Lung (tissue), 12 donors: ENCODE results near the gene NAIF1. TPM values are rescaled to one million over a fixed set of nuclear protein-coding genes. Genes with fewer than 3 reads are reported as not detected.

ENCODE experiments used
- ATAC-seq: fragments of 200-7000 bp; cut with Tn5 transposase; one replicate; pipeline ENCODE4 v1.9.1; 2020; ENCODE audit warnings: moderate number of reproducible peaks; ENCODE audit not compliant: insufficient read depth, low FRiP score
- DNase-seq, 3 donors: peaks; one replicate each; pipeline ENCODE4 v3.0.0-alpha.2; 2013 to 2017
- H3K27ac ChIP-seq, 2 donors: one replicate each; pipeline ENCODE4 v1.5.1; 2013; ENCODE audit warnings: mild to moderate bottlenecking in 2 of 2, moderate library complexity in 2 of 2, control low read depth in 1 of 2, inconsistent platforms in 1 of 2, low read depth in 1 of 2, low read length in 1 of 2
- H3K27me3 ChIP-seq, 3 donors: one replicate each; pipeline ENCODE4 v1.5.1; 2013; ENCODE audit warnings: low read length in 2 of 3; ENCODE audit not compliant: control insufficient read depth in 3 of 3, insufficient read depth in 3 of 3
- H3K36me3 ChIP-seq, 4 donors: one replicate each; pipeline ENCODE4 v1.5.1; 2013; ENCODE audit warnings: low read length in 4 of 4, mild to moderate bottlenecking in 1 of 4, moderate library complexity in 1 of 4; ENCODE audit not compliant: control insufficient read depth in 4 of 4, insufficient read depth in 4 of 4
- H3K4me1 ChIP-seq, 5 donors: one replicate each; pipeline ENCODE4 v1.5.1; 2013; ENCODE audit warnings: low read length in 5 of 5, mild to moderate bottlenecking in 2 of 5, moderate library complexity in 1 of 5; ENCODE audit not compliant: control insufficient read depth in 5 of 5, insufficient read depth in 5 of 5
- H3K4me3 ChIP-seq: one replicate; pipeline ENCODE4 v1.5.1; 2013; ENCODE audit warnings: mild to moderate bottlenecking, control low read depth, moderate library complexity
- H3K9ac ChIP-seq, 2 donors: one replicate each; pipeline ENCODE4 v1.5.1; 2013; ENCODE audit warnings: low read length in 2 of 2, control low read depth in 1 of 2; ENCODE audit not compliant: insufficient read depth in 1 of 2
- H3K9me3 ChIP-seq, 4 donors: one replicate each; pipeline ENCODE4 v1.5.1; 2013; ENCODE audit warnings: low read length in 3 of 4, mild to moderate bottlenecking in 1 of 4, moderate library complexity in 1 of 4; ENCODE audit not compliant: control insufficient read depth in 4 of 4, insufficient read depth in 3 of 4
- WGBS, 2 donors: extraction: QIAGEN DNeasy Blood & Tissue Kit; methylation state at CpG; one replicate each; pipeline ENCODE4 v1.1.7; 2013; 5-methylcytosine and 5-hydroxymethylcytosine counted together
- polyA plus RNA-seq, 2 donors: library from polyadenylated mRNA; stranded (reverse); fragments of 200-250 nt; gene quantifications; one replicate each; pipeline ENCODE4 v1.2.1, GENCODE V29; 2013
- total RNA-seq, 2 donors: library from RNA; depleted of rRNA in 1 of 2; stranded (reverse); fragments of >200 nt in 1 of 2; gene quantifications; one replicate each; pipeline ENCODE4 v1.2.1, GENCODE V29; 2014 to 2021
- TF ChIP-seq, protein P1 (sequence below): IDR thresholded peaks from 2 replicates; pipeline ENCODE4 v1.5.1; 2012; ENCODE audit warnings: mild to moderate bottlenecking; ENCODE audit errors: control extremely low read depth, extremely low read depth
- donor health status: control.
- donor health status: control.
- donor health status: Bipolar disorder and iron deficiency.
- donor health status: healthy.
- donor health status: DM: yes; HTN: yes; CAD: no.

NAIF1 gene
- total and polyA plus RNA-seq, 4 donors: 7.2 to 9.4 (median 8.8) TPM

DNA sequence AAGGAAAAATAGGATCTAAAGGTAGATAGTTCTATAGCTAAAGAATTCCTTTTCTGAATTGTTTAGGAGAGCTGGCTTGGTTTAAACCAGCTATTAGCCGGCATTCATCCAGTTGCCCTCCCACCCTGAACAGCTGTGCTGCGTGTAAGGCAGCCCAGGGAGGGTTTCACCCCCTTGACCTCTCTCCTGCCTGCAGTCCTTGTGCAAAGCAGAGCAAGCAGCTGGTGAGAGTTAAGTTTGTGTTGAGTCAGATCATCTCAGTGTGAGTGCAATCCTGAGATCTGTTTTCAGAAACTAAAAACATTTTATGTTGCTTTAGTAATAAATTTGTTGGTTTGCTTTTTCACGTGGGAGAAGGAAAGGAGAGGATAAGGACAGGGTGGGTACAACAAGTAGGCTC, 13.9 kb upstream of the NAIF1 start:
- no peaks in the 10 kb centered on the region for H3K9me3 ChIP-seq
- DNase-seq: peak; percentile 88 to 95 (median 93)
- ATAC-seq: peak; percentile 48
- no peak overlapping the region for H3K4me3 ChIP-seq
- no peaks in the 10 kb centered on the region for H3K27me3 ChIP-seq
- peak overlapping the region in 1 of 2 donors; percentile 38 for H3K9ac ChIP-seq
- 63 to 81% methylated on average over 3 of the region's 3 CpGs for WGBS, 2 donors
- TF ChIP-seq, protein P1, sequence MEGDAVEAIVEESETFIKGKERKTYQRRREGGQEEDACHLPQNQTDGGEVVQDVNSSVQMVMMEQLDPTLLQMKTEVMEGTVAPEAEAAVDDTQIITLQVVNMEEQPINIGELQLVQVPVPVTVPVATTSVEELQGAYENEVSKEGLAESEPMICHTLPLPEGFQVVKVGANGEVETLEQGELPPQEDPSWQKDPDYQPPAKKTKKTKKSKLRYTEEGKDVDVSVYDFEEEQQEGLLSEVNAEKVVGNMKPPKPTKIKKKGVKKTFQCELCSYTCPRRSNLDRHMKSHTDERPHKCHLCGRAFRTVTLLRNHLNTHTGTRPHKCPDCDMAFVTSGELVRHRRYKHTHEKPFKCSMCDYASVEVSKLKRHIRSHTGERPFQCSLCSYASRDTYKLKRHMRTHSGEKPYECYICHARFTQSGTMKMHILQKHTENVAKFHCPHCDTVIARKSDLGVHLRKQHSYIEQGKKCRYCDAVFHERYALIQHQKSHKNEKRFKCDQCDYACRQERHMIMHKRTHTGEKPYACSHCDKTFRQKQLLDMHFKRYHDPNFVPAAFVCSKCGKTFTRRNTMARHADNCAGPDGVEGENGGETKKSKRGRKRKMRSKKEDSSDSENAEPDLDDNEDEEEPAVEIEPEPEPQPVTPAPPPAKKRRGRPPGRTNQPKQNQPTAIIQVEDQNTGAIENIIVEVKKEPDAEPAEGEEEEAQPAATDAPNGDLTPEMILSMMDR: no peak
- peaks cover 12 to 40% (median 18%) of the 10 kb centered on the region in 5 donors for H3K4me1 ChIP-seq
- H3K27ac ChIP-seq: peak overlapping the region in 1 of 2 donors; percentile 56
- H3K36me3 ChIP-seq: peaks cover 0 to 2% (median 0%) of the 10 kb centered on the region in 4 donors

DNA sequence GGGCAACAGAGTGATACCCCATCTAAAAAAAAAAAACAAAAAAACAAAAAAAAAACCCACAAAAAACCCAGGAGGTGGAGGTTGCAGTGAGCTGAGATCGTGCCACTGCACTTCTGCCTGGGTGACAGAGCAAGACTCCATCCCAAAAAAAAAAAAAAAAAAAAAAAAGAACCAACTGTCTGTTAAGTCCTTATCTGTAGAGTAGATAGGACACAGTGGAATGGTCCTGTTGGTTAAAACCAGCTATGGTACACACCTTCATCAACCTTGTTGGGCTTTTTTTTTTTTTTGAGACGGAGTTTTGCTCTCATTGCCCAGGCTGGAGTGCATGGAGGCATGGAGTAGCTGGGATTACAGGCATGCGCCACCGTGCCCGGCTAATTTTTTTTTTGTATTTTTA, 13.1 kb upstream of the NAIF1 start:
- 96 to 97% methylated on average over 5 of the region's 5 CpGs for WGBS, 2 donors

DNA sequence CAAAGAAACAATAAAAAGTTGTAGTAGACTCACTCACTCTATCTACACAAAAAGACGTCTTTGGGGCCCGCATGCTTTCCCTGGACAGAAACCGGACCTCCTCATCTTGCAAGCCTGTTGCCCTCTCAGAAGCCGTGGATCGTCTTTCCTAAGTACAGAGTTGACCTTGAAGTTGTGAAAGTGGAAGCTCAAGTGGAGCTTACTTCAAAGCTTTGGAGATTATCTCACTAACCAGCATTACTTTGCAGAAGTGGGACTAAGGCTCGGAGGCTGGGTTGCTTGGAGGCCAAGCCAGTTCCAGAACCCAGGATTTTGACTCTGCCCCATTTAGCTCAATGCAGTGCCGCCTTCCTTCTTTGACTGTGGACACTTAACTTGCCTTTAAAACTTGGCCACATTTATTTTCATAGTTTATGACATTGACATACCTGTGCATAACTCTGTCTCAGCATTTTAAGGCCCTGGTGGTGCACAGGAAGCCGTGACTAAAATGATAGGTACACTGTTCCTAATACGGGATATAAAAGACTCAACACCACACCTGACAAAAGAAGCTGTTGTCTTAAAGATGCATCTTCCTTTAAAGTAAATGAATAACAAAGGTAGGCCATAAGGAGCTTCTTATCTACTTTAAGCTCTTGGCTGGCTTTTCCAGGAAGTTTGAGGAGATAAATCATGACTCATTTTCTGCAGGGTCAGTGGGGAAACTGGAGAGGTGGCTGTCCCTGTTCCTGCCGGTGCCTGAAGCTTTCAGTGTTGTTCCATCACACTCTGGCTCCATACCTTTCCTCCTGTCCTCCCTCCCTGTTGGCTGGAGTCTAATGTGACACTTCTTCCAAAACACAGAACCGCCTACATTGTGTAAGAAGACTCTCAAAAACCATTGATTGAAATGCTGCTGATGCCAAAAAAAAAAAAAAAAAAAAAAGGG, 11.6 kb upstream of the NAIF1 start:
- H3K27ac ChIP-seq: peak overlapping the region in 1 of 2 donors; percentile 84
- no peak overlapping the region for H3K9ac ChIP-seq
- H3K27me3 ChIP-seq: no peaks in the 10 kb centered on the region
- ATAC-seq (peak; percentile 30), DNase-seq (peak in 1 of 3 donors; percentile 69)
- TF ChIP-seq, protein P1: no peak
- H3K4me3 ChIP-seq: no peak overlapping the region
- H3K9me3 ChIP-seq: no peaks in the 10 kb centered on the region
- WGBS, 2 donors: 40 to 45% methylated on average over 11 of the region's 11 CpGs
- H3K4me1 ChIP-seq: peaks cover 14 to 43% (median 18%) of the 10 kb centered on the region in 5 donors
- peaks cover 0 to 2% (median 0%) of the 10 kb centered on the region in 4 donors for H3K36me3 ChIP-seq

More for the DNA sequence above, 13.1 kb upstream of the NAIF1 start:
- Histone ChIP-seq H3K27me3 (no peaks in the 10 kb centered on the region), H3K4me1 (peaks cover 12 to 40% (median 18%) of the 10 kb centered on the region in 5 donors), H3K27ac (no peak overlapping the region), H3K9ac (no peak overlapping the region), H3K36me3 (peaks cover 0 to 2% (median 0%) of the 10 kb centered on the region in 4 donors), H3K4me3 (no peak overlapping the region), H3K9me3 (no peaks in the 10 kb centered on the region)
- DNase-seq (no peak), ATAC-seq (no peak)
- TF ChIP-seq, protein P1: no peak
